LHCN-M2 (cell line): Measurements from ENCODE around the gene PEF1. TPM values are rescaled to one million over a fixed set of nuclear protein-coding genes. Genes with fewer than 3 reads are reported as not detected.

Experiments used
- DNase-seq: peaks from one replicate; pipeline ENCODE4 v3.0.0-alpha.2; 2012; ENCODE audit warnings: low read depth
- total RNA-seq: library from RNA; depleted of rRNA; stranded (reverse); fragments of >200 nt; gene quantifications from 2 replicates; pipeline ENCODE4 v1.2.3, GENCODE V29; 2014; rRNA removed

PEF1 gene
- total RNA-seq, 1 experiment from 2014 or later = 78.3 TPM

DNA sequence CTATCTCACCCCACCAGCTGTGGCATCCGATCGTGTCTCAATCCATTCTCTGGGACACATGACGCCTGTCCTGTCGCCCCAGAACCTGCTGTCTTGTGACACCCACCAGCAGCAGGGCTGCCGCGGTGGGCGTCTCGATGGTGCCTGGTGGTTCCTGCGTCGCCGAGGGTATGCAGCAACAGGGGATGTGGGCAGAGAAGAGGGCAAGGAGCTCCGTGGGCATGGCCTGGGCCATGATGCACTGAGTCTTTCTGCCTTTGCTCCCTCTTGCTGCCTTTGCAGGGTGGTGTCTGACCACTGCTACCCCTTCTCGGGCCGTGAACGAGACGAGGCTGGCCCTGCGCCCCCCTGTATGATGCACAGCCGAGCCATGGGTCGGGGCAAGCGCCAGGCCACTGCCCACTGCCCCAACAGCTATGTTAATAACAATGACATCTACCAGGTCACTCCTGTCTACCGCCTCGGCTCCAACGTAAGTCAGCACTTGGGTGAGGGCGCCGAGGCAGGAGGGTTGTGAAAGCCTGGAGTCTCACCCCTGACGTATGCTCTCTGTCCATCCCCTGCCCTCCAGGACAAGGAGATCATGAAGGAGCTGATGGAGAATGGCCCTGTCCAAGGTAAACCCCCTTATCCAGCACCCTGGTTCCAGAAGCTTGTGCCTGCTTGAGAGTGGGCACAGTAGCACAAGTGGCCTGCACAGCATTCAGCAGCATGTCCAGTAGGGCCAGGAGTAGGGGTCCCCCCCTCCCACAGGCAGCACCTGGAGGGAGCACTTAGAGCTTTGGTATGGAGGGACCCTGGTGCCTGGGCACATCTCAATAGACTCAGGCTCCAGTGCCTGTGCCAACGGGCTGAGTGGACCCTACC is 59.6 kb downstream of the PEF1 start:
- DNase-seq = no peak

DNA sequence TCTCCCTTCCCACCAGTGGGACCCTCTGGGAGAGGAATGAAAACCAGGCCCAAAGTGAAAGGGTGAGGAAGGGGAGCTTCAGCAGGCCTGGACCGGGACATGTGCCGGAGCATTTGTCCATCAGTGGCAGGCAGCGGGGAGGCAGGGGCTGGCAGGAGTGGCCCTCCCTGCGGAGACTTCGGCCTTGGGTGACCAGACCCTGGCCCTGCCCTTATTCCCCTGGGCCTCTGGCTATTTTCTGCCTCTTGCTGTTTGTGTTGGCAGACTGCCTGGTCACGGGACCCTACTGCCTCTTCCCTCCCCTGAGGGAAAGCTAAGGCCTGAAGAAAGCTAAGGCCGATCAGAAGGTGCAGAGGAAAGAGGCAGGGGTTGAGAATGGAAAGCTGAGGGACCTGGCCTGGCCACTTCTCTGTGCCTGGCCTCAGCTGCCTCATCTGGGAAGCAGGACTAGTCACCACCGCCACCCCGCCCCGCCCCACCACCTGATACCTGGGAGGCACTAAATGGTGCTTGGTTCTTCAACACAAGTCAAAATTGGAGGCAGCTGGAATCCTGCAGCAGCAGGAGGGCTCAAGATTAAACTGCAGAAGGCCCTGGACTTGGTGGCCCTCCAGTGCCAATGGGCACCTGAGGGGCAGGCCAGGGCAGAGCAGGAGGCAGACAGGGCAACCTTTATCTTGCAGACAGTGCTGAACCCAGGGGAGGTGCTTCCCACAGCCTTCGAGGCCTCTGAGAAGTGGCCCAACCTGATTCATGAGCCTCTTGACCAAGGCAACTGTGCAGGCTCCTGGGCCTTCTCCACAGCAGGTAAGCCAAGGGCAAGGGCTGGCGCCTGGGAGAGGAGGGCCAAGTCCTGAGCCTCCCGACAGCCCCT is 60.4 kb downstream of the PEF1 start:
- DNase-seq = no peak

- DNase-seq = no peak
Observed at GRCh38 chr1:31583082-31583994, 61.3 kb downstream of the PEF1 start.

DNA sequence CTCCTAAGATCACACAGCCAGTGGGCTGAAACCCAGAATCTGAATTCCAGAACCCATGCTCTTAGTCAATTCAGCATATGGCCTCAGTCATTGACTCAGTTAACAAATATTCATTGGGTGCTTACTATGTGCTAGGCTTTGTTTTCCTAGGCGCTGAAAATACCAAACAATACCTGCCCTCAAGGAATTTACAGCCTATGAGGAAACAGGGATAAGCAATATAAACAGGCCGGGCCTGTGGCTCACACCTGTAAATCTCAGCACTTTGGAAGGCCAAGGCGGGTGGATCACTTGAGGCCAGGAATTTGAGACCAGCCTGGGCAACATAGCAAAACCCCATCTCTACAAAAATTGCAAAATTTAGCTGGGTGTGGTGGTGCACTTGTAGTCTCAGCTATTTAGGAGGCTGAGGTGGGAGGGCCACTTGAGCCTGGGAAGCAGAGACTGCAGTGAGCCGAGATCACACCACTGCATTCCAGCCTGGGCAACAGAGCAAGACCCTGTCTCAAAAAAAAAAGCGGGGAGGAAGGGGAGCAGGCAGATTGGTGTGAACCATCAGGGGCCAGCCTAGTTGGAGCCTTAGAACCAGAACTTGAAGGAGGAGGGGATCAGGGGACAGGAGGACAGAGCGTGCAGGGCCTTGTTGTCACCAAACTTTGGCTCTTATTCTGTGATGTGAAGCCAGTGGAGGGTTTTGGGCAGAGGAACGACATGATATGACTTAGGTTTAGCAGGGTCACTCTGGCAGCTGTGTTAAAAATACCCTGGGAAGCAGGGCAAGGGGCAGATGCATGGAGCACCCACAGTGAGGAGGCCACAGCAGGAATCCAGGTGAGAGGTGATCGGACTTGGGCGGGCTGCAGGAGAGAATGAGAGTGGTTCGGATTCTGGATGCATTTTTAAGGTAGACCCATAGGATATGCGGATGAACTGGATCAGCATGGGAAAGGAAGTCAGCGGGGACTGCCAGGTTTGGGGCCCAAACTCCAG is 62.6 kb downstream of the PEF1 start:
- no peak for DNase-seq

DNA sequence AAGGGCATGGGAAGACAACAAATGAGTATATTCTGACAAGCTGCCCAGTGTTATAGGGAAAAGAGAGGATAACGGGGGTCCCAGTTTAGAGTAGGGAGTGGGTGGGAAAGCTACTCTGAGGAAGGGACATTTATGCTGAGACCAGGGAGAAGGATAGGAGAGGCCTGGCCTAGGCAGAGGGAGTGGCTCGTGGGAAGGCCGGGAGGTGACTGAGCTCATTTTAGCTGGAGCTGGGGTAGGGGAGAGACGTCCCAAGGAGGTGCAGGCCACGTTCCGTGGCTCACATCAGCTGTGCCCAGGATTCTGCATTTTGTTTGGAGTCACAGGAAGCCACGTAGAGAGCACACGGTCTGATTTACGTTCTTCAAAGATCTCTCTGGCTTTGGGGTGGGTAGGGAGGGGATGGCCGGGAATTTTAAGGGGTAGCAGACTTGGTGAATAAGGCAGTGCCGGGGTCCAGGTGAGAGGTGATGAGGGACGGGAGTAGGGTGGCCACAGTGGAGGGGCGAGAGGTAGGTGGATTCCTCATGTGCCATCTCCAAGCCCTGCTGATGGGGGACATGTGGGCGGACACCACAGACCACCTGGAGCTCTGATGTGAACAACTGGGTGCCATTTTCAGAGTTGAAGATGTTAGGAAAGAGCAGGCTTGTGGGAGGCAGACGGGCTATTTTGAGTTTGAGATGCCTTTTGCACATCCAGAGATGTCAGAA is 63.6 kb downstream of the PEF1 start:
- DNase-seq = no peak

DNA sequence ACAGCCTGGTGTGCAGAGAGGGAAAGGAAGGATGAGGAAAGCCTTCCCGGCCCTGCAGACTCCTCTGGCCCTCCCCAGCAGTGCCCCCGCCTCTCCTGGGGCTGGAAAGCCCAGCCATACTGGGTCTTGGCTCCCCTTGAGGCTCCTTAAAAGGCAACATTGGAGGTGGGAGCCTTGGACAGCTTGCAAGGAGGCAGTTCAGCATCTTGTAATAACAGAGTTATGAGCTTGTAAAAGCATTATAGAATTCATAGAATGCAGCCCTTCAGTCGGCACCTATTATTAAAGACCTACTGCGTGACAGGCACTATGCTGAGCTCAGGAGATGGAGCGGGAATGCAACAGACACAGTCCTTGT is 64.2 kb downstream of the PEF1 start:
- no peak for DNase-seq

Other genes with a start within 250 kb of the PEF1 start
- 18.4 and 23.9 TPM in 2 replicates for gene SERINC2, start 231.7 kb downstream of the PEF1 start, total RNA-seq
- 0.19 TPM in 1 of 2 replicates, not detected in the other for gene TINAGL1, start 68.4 kb downstream of the PEF1 start, total RNA-seq
- gene HCRTR1, start 27.2 kb downstream of the PEF1 start, total RNA-seq = not detected in 2 replicates
- gene COL16A1, start 59.1 kb upstream of the PEF1 start, total RNA-seq = 9.8 and 11.5 TPM in 2 replicates
- 20.5 and 22.6 TPM in 2 replicates for gene ADGRB2, start 119.5 kb upstream of the PEF1 start, total RNA-seq
- 52.0 and 58.6 TPM in 2 replicates for gene SPOCD1, start 171.1 kb upstream of the PEF1 start, total RNA-seq